Right lobe of liver (tissue), 6 donors: Measurements from ENCODE around the gene DLG2. TPM values are rescaled to one million over a fixed set of nuclear protein-coding genes. Genes with fewer than 3 reads are reported as not detected.

Experiments
- ATAC-seq, 4 donors: fragments of 200-7000 bp; cut with Tn5 transposase; one replicate each; pipeline ENCODE4 v1.9.1; 2020; ENCODE audit warnings: mild to moderate bottlenecking in 4 of 4, moderate library complexity in 4 of 4
- DNase-seq, 3 donors: peaks; one replicate each; pipeline ENCODE4 v3.0.0-alpha.2; 2020
- H3K27ac ChIP-seq, 3 donors: fragments of 200-600 bp; one replicate each; pipeline ENCODE4 v1.8.0; 2022
- H3K27me3 ChIP-seq, 2 donors: fragments of 200-600 bp; one replicate each; pipeline ENCODE4 v1.8.0; 2022
- H3K36me3 ChIP-seq, 4 donors: fragments of 200-600 bp; sonication (generic) in 1 of 4; one replicate each; pipeline versions ENCODE4 v1.5.1 to v1.8.0; 2017 to 2022; ENCODE audit warnings: control low read depth in 1 of 4
- H3K4me1 ChIP-seq, 4 donors: fragments of 200-600 bp; sonication (generic) in 1 of 4; one replicate each; pipeline versions ENCODE4 v1.5.1 to v1.8.0; 2017 to 2022; ENCODE audit warnings: control low read depth in 1 of 4
- H3K4me3 ChIP-seq, 3 donors: fragments of 200-600 bp; one replicate each; pipeline ENCODE4 v1.8.0; 2022
- H3K9me3 ChIP-seq, 4 donors: fragments of 200-600 bp; sonication (generic) in 1 of 4; one replicate each; pipeline versions ENCODE4 v1.5.1 to v1.8.0; 2017 to 2022; ENCODE audit warnings: control low read depth in 1 of 4
- POLR2A ChIP-seq: fragments of 450-650 bp; IDR thresholded peaks from one replicate; pipeline ENCODE4 v1.6.1; 2017; ENCODE audit warnings: antibody characterized with exemption, mild to moderate bottlenecking
- WGBS: methylation state at CpG from one replicate; pipeline ENCODE4 v1.1.6; 2018; ENCODE audit warnings: low coverage, low lambda C conversion rate; ENCODE audit not compliant: insufficient coverage; ENCODE audit errors: missing lambda C conversion rate; 5-methylcytosine and 5-hydroxymethylcytosine counted together
- intact Hi-C, 2 donors: fragments of 100-400 bp; cut with DNase I; formaldehyde crosslinking; loops; one replicate each; pipeline versions ENCODE4 v1.11.2 to v1.14.1; 2022
- total RNA-seq, 6 experiments: library from RNA; depleted of rRNA in 2 of 6; stranded (reverse); fragments of >200 nt in 2 of 6; fragmentation: NEBNext Ultra II Directional in 3 of 6; extraction: Animal tissue kit (Norgen Biotek cat#: 25700) in 3 of 6; gene quantifications; one replicate each; pipeline versions ENCODE4 v1.1.0 to v1.2.4, GENCODE V29; 2016 to 2023
- TF ChIP-seq, protein P1 (sequence below), 4 donors: fragments of 200-600 bp in 3 of 4; fragments of 450-650 bp in 1 of 4; IDR thresholded peaks; one replicate each; pipeline versions ENCODE4 v1.5.1 to v1.8.0; 2016 to 2022; ENCODE audit warnings: antibody characterized with exemption in 4 of 4, mild to moderate bottlenecking in 2 of 4
- donor health status: DM: no; HTN: yes; CAD: no.
- donor health status: DM: no; HTN: no; CAD: no.
- donor health status: DM: no; HTN: no; CAD: no.
- donor health status: DM: no; HTN: yes; CAD: no.
- donor health status: DM: no; HTN: yes; CAD: no.

DLG2 gene
- total RNA-seq, 6 experiments from 2014 or later, result 1.2 to 6.4 (median 2.5) TPM

DNA sequence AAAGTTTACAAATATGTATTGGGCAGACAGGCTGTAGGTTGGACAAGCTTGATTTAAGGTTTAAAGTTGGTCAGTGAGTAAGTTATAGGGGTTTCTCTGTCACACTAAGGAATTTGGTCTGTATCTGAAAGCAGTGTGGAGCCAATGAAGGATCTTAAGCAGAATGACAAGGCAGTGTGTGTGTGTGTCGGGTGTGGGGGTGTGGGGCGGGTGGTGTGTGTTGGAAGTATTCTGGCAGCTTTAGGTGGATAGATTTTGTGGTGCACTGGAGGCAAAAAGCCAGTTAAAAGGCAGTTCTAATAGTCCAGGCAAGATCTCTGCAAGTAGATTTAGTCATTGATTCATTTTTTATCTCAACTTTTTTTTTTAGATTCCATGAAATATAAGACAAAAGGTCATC lies 1334.2 kb downstream of the DLG2 start:
- intact Hi-C loops, result no loop called here
- Histone ChIP-seq H3K9me3 (no peaks in the 10 kb centered on the region), H3K27me3 (no peaks in the 10 kb centered on the region), H3K27ac (no peak overlapping the region), H3K4me3 (no peak overlapping the region), H3K4me1 (no peaks in the 10 kb centered on the region), H3K36me3 (no peaks in the 10 kb centered on the region)
- no peak for TF ChIP-seq POLR2A
- TF ChIP-seq, protein P1, sequence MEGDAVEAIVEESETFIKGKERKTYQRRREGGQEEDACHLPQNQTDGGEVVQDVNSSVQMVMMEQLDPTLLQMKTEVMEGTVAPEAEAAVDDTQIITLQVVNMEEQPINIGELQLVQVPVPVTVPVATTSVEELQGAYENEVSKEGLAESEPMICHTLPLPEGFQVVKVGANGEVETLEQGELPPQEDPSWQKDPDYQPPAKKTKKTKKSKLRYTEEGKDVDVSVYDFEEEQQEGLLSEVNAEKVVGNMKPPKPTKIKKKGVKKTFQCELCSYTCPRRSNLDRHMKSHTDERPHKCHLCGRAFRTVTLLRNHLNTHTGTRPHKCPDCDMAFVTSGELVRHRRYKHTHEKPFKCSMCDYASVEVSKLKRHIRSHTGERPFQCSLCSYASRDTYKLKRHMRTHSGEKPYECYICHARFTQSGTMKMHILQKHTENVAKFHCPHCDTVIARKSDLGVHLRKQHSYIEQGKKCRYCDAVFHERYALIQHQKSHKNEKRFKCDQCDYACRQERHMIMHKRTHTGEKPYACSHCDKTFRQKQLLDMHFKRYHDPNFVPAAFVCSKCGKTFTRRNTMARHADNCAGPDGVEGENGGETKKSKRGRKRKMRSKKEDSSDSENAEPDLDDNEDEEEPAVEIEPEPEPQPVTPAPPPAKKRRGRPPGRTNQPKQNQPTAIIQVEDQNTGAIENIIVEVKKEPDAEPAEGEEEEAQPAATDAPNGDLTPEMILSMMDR (IDR thresholded peaks at IDR 0.05), result no peak
- WGBS, result 92% methylated on average over 2 of the region's 2 CpGs
- ATAC-seq (no peak), DNase-seq (no peak)

DNA sequence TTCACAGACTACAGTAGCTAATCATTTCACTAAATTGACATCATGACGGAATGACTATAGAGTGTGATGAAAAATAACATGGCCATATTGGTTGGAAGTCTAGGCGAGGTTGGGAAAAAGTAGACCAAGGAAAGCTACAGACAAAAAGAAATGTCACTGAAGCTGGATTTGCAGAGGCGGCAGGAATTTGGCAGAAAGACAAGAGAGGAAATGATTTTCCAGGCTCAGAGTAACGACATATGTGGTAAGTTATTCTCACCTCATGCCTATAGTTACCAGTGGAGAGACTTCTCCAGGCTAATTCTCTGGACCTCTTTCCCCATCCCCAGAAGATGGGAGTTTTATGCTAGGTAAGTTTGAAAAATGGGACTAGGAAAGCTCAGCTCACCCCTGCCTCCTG lies 1335.1 kb downstream of the DLG2 start:
- Histone ChIP-seq H3K9me3 (no peaks in the 10 kb centered on the region), H3K27me3 (no peaks in the 10 kb centered on the region), H3K27ac (no peak overlapping the region), H3K4me3 (no peak overlapping the region), H3K36me3 (no peaks in the 10 kb centered on the region), H3K4me1 (no peaks in the 10 kb centered on the region)
- TF ChIP-seq, protein P1 (IDR thresholded peaks at IDR 0.05), result no peak
- no peak for TF ChIP-seq POLR2A
- intact Hi-C loops, result no loop called here
- ATAC-seq (no peak), DNase-seq (no peak)
- 76% methylated on average over 4 of the region's 4 CpGs for WGBS

DNA sequence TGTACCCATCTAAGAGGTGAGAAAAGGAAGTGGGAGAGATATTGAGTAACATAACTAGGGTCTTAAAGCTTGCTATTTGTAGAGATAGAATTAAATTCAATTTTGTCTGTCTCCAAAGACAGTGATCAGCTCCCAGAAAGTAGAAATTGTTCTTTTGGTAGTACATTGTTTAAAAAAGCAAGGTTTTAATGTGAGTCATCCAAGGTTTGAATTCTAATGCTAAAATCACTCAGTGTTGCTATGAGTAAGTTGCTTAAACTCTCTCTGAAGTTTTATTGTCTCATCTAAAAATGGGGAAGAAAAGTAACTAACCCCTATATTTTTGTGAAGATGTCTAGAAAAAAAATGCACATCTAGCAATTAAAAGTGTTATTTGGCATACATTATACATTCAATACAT lies 1336.5 kb downstream of the DLG2 start:
- intact Hi-C loops, result no loop called here
- H3K4me3 ChIP-seq, result no peak overlapping the region
- H3K27ac ChIP-seq, result no peak overlapping the region
- no peaks in the 10 kb centered on the region for H3K4me1 ChIP-seq
- H3K9me3 ChIP-seq, result no peaks in the 10 kb centered on the region
- no peak for TF ChIP-seq POLR2A
- TF ChIP-seq, protein P1 (IDR thresholded peaks at IDR 0.05), result no peak
- DNase-seq (no peak), ATAC-seq (no peak)
- H3K27me3 ChIP-seq, result no peaks in the 10 kb centered on the region
- no peaks in the 10 kb centered on the region for H3K36me3 ChIP-seq

DNA sequence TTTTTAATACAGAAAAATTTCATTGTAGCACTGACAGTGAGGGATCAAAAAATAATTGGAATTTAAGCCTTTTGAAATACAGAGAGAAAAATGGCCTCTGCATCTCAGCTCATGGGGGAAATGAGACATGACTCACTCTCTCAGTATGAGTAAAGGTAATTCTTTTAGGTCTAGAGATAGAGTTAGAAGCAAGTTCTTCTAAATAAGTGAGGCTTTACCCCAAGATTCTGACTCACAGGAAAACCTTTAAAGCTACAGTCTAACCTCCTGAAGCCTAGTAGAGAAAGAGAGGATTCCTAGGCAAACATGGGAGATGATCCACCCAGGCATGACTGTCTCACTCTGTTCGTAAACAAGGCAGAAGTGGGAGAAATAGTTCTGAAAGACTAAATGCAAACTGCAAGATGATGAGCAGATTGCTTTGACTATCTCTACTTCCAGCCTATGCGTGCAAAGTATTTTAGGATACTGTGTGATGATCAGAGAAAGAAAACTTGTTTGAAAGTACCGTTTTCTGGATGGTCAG lies 1337.7 kb downstream of the DLG2 start:
- ATAC-seq (no peak), DNase-seq (no peak)
- H3K27me3 ChIP-seq, result no peaks in the 10 kb centered on the region
- no peaks in the 10 kb centered on the region for H3K4me1 ChIP-seq
- no peak overlapping the region for H3K4me3 ChIP-seq
- 65% methylated on average over 3 of the region's 3 CpGs for WGBS
- no peaks in the 10 kb centered on the region for H3K36me3 ChIP-seq
- intact Hi-C loops, result no loop called here
- TF ChIP-seq, protein P1 (IDR thresholded peaks at IDR 0.05), result no peak
- no peak for TF ChIP-seq POLR2A
- no peaks in the 10 kb centered on the region for H3K9me3 ChIP-seq
- no peak overlapping the region for H3K27ac ChIP-seq

DNA sequence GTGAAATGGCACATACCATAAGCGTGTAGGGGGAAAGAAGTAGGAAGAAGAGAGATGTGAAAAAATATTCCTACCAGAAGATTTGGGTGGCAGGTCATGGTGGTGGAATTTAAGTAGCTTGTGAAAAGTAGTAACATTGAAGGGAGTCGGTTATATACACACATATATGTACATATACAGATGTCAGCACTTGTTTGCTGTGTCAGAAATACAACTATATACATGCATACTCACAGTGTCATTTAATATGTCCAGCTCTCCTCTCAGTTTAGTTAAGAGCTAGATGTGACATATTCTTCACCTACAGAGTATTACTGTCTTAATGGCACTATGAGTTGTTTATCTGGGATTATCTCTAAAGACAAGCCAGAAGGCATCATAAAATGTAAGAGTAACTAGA lies 1353.6 kb downstream of the DLG2 start:
- Histone ChIP-seq H3K4me1 (no peaks in the 10 kb centered on the region), H3K36me3 (no peaks in the 10 kb centered on the region), H3K27me3 (no peaks in the 10 kb centered on the region), H3K27ac (no peak overlapping the region), H3K9me3 (no peaks in the 10 kb centered on the region), H3K4me3 (no peak overlapping the region)
- no peak for TF ChIP-seq POLR2A
- TF ChIP-seq, protein P1 (IDR thresholded peaks at IDR 0.05), result no peak
- intact Hi-C loops, result no loop called here
- DNase-seq, result no peak
- ATAC-seq, result no peak
- WGBS, result 78% methylated on average over 2 of the region's 2 CpGs
